CD4-positive, alpha-beta T cell treated with Interferon alpha-2 for 1 hour (primary cell): Measurements from ENCODE around the gene SUN2.

Experiments used
- DNase-seq, 2 donors: peaks; one replicate each; pipeline ENCODE4 v3.0.0-alpha.2; 2020 to 2022

The SUN2 gene

GRCh38 chr22:38751422-38752346 lies 4.1 kb downstream of the SUN2 start:
- peak; percentile 77 to 84 for DNase-seq

DNA sequence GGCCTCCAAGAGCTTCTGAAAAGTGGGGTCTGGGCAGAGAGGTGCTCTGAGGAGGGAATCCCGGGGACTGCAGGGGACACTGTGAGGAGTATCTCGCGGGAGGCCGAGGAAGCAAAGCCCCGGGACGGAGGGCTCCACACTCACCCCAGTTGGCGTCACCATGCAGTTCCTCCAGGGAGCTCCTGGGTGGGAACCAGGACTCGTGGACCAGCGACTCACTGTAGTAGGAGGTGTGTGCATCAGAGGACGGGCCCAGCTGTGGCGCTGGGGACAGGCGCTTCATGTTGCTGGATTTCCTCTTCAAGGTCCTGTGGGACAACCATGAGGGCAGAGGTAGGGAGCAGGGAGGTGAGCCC lies 4.8 kb downstream of the SUN2 start:
- DNase-seq: no peak

GRCh38 chr22:38750638-38751037 lies 5.2 kb downstream of the SUN2 start:
- DNase-seq: no peak

GRCh38 chr22:38750104-38750503 lies 5.7 kb downstream of the SUN2 start:
- no peak for DNase-seq

- no peak for DNase-seq
Observed at GRCh38 chr22:38748487-38749136, 7.2 kb downstream of the SUN2 start.

- no peak for DNase-seq
Observed at GRCh38 chr22:38745676-38746460, 9.9 kb downstream of the SUN2 start.

DNA sequence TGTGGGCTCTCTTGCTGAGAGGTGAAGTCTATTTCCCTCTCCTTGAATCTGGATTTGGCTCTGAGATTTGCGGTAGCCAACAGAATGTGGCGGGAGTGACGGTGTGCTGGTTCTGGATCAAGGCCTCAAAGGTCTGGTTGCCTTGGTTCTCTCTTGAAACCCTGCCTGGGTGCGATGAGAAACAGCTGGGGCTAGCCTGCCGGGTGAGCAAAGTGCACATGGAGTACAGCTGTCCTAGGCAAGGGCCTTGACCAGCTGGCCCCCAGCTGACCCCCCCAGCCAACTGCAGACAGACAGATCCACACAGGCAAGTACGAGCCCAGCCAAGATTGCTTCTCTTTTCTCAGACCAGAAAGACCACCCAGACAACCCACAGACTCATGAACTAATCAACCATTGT lies 10.8 kb downstream of the SUN2 start:
- DNase-seq: no peak

DNA sequence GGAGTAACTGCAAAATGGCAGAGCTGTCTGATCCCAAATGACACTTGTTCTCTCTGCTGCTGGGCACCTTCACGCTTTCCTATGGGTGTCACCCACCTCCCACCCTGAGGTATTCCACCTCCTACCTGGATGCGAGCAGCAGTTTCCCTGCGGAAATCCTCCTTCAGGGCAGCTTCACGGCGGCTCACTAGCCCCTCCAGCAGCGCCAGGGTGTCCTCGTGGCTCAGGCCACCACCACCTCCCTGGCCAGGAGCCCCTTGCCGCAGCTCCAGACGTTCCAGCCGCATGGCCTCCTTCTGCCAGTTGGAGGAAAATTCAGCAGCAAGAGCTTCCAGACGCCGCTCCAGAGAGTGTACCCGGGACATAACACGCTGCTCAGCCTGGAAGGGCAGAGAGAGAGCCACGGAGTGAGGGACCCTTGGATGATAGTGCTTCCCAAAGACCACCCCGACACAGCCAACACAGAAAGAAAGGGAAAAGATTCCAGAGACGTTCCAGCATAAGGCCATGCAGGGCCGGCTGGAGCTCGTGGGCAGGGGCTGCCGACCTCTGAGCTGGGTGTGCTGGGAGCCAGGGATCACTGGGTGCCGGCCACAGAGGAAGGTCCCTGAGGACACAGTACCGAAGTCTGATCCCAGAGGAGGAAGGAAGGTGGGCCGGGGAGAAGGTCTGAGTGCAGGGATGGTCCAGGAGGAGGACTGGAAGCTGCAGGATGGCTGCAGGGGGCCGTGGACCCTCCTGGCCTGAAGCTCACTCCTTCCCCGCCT lies 13.4 kb downstream of the SUN2 start:
- no peak for DNase-seq

DNA sequence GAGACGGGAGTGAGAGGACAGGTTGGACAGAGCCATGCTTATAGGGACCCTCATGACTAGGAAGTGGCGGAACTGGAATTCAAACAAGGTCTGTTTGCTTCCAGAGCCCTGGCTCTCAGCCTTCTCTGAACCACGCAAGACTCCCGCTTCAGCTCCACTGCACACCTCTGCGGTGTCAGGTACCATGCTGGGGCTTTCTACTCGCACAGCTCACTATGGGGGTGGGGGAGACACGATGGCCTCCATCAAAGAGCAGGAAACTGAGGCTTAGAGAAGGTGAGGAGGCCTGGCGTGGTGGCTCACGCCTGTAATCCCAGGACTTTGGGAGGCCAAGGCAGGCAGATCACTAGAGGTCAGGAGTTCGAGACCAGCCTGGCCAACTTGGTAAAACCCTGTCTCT lies 14.2 kb downstream of the SUN2 start:
- no peak for DNase-seq

GRCh38 chr22:38741166-38741565 lies 14.6 kb downstream of the SUN2 start:
- no peak for DNase-seq

GRCh38 chr22:38740754-38741153 lies 15.0 kb downstream of the SUN2 start:
- DNase-seq: no peak

DNA sequence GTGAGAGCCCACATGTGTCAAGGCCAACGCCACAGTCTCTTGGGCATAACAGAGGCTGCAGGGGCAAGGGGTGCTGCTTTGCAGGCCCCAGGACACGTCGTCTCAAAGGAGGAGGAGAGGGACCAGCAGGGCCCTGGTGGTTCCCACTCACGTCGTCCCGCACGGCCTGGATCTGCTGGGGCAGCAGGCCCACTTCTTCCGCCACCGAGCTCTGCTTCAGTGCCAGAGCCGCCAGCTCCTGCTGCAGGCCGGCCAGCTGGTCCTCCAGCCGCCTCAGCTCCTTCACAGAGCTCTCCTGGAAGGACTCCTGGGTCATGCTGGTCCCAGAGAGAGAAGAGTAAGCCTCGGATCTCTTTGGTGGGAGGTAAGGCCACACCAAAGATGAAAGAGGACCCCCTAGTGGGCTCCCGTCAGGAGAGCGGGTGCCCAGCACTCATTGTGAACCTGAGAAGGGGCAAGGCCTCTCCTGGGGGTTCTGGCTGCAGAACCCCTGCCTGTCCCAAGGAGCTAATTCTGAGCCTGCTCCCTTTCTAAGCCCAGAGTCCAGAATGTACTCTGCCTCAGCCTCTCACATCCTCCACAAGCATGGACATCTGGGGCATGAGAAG lies 15.6 kb downstream of the SUN2 start:
- DNase-seq: no peak

DNA sequence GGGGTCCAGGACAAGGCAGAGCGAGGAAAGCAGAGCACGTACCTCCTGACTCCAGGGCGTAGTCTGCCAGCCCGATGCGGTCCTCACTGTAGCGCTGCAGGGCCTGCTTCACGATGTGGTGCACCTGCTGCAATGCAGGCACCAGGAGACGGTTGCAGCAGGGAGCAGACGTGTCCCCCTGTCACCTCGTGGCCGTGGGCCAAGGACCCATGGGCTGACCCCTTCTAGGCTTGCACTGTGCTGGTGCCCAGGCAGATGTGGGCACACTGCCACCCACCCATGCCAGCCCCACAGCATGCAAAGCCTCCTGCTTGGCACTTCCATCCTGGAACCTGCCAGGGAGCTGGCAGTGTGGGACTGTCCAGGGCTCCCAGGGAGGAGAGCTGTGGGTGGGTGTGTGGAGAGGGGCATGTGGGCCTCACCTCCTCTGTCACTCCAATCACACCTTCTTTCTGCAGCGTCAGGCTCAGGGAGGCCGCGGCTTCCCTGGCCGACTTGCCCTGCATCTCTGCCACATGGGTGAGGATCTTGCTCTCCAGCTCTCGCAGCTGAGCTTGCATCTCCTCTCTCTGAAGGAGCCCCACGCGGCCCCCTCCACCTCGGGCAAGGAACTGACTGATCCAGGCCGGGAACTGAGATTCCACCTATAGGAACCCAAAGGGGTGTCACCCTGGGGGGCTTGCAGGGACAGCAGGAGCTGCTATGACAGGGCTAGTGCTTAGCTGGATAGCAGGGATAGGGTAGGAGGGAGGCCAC lies 16.3 kb downstream of the SUN2 start:
- DNase-seq: no peak

GRCh38 chr22:38738475-38739070 lies 17.2 kb downstream of the SUN2 start:
- no peak for DNase-seq

DNA sequence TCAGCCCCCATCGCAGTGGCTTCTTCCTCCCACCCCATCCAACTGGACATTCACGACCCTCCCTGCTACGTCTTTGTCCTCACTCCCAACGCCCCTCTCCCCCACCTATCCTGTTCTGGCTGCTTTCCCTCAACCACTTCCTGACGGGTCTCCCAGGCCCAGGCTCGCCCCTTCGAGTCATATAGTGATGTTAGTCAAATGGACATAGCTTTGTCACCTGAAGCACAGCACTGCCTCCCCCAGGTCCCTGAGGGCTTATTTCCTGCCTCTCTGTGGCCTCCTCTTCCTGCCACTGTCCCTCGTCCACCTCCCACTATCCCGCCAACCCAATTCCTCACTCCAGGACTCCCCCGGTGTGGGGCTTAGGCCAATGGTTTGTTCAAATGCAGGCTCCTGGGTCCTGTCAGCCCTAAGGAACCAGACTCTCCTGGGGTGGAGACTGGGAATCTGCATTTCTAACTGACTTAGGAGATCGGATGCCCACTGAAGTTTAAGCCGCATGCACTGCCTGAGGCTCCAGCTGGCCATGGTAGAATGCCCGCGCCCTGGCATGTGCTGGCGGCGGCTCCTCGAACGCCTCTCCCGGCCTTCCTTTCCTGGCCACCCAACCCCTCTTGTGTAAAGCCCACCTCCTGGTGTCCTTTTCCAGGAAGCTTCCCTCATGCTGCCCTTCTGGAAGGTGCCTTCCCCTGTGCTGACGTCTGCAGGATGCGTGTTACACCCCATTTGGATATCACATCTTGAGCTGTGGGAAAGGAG lies 18.3 kb downstream of the SUN2 start:
- no peak for DNase-seq

DNA sequence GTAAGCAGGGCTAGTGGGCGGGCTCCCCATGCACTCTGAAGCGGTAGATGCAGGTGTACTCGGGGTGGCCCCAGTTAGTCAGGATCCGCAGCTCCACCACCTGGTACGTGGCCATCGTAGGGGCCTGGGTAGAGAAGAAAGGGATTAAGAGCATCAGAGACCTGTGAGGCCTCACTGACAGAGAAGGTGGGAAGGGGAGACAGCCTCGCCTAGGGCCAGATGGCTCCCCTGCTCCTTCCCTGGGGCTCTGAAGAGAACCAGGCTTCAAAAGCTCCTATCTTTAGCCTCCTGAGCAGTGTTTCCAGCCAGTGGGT lies 19.6 kb downstream of the SUN2 start:
- DNase-seq: no peak

GRCh38 chr22:38735465-38736256 lies 20.1 kb downstream of the SUN2 start:
- DNase-seq: no peak

DNA sequence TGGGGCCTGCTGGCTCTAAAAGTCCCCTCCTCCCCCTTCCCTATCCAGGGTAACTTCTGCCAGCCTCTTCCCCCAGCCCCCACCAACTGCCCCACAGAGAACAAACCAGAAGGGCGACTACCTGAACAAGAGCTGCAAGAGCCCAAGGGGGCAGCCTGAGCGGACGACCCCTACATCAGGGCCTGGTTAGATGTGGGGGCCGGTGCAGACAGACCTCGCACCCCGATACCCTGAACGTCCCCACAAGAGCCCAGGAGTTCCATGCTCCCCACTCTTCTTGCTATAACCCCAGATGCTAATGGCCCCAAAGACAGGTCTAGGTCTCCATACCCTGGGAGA lies 20.7 kb downstream of the SUN2 start:
- DNase-seq: no peak

DNA sequence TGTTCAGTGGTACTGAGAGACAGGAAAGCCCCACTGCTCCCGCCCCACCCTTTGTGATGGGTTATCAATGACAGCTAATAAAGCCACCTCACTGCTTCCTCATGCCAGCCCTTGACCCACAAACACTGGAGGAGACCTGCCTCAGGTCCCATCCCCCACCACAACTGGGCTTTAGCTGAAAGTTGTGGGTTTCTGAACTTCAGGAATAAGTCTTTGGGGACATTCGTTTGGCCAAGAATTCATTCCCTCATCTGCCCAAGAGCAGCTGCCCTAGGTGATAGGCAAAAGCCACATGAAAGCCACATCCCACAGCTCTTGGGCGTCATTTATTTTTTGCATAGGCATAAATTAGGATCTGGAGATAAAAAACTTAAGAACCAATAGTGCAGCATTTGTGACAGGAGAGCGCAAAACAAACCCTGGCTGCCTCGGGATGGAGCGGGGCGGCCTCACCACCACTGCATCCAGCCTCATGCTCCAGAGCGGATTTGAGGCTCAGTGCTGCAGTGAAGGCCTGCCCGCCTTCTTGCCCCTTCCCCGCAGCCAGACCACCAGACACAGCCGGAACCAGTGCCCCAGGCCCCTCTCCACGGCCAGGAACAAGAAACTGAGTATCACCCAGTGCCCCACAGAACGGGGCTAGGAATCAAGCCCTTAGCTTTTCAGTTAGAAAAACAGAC lies 21.2 kb downstream of the SUN2 start:
- no peak for DNase-seq
